CD4-positive, alpha-beta T cell treated with Interleukin-6 for 4 hours (primary cell): ENCODE data around the gene TRIM17.
A peak's percentile ranks its signal among the peaks of the same experiment; 100 is the strongest.

Experiments used
- DNase-seq: peaks from one replicate; pipeline ENCODE4 v3.0.0-alpha.2; 2020; ENCODE audit warnings: mixed read lengths

The TRIM17 gene

GRCh38 chr1:228400692-228401454 lies 15.8 kb downstream of the TRIM17 start:
- DNase-seq, result no peak

- DNase-seq, result no peak
Measured at GRCh38 chr1:228400237-228400651, 16.4 kb downstream of the TRIM17 start.

GRCh38 chr1:228399531-228400236 lies 17.0 kb downstream of the TRIM17 start:
- DNase-seq, result no peak

- no peak for DNase-seq
Measured at GRCh38 chr1:228398741-228399461, 17.8 kb downstream of the TRIM17 start.

- DNase-seq, result no peak
Measured at GRCh38 chr1:228397966-228398365, 18.7 kb downstream of the TRIM17 start.

GRCh38 chr1:228396770-228397662 lies 19.6 kb downstream of the TRIM17 start:
- peak; percentile 28 for DNase-seq

- no peak for DNase-seq
Measured at GRCh38 chr1:228394571-228395394, 21.9 kb downstream of the TRIM17 start.

GRCh38 chr1:228393811-228394570 lies 22.7 kb downstream of the TRIM17 start:
- no peak for DNase-seq

- DNase-seq, result no peak
Measured at GRCh38 chr1:228393268-228393701, 23.4 kb downstream of the TRIM17 start.

GRCh38 chr1:228392111-228392936 lies 24.3 kb downstream of the TRIM17 start:
- DNase-seq, result no peak

- DNase-seq, result no peak
Measured at GRCh38 chr1:228391411-228392020, 25.1 kb downstream of the TRIM17 start.

GRCh38 chr1:228390649-228391048 lies 26.0 kb downstream of the TRIM17 start:
- no peak for DNase-seq

- no peak for DNase-seq
Measured at GRCh38 chr1:228387321-228387720, 29.3 kb downstream of the TRIM17 start.

GRCh38 chr1:228385232-228385631 lies 31.4 kb downstream of the TRIM17 start:
- DNase-seq, result no peak

GRCh38 chr1:228383773-228384172 lies 32.9 kb downstream of the TRIM17 start:
- DNase-seq, result no peak

GRCh38 chr1:228381356-228381755 lies 35.3 kb downstream of the TRIM17 start:
- DNase-seq, result no peak

- DNase-seq, result no peak
Measured at GRCh38 chr1:228379666-228380065, 37.0 kb downstream of the TRIM17 start.

- DNase-seq, result peak; percentile 12
Measured at GRCh38 chr1:228378873-228379460, 37.7 kb downstream of the TRIM17 start.
